Forelimb muscle (tissue), 1 donor: ENCODE measurements around the gene ACOX1. TPM values are rescaled to one million over a fixed set of nuclear protein-coding genes. Genes with fewer than 3 reads are reported as not detected.
A peak's percentile ranks its signal among the peaks of the same experiment; 100 is the strongest.

Source experiments
- DNase-seq: peaks from one replicate; pipeline ENCODE4 v3.0.0-alpha.2; 2013; ENCODE audit warnings: low read depth
- polyA plus RNA-seq: library from polyadenylated mRNA; unstranded; fragments of 120-200 nt; gene quantifications from one replicate; pipeline ENCODE4 v1.2.1, GENCODE V29; 2013; ENCODE audit not compliant: insufficient read length

Gene ACOX1
- polyA plus RNA-seq, 1 donor: 18.9 TPM

DNA sequence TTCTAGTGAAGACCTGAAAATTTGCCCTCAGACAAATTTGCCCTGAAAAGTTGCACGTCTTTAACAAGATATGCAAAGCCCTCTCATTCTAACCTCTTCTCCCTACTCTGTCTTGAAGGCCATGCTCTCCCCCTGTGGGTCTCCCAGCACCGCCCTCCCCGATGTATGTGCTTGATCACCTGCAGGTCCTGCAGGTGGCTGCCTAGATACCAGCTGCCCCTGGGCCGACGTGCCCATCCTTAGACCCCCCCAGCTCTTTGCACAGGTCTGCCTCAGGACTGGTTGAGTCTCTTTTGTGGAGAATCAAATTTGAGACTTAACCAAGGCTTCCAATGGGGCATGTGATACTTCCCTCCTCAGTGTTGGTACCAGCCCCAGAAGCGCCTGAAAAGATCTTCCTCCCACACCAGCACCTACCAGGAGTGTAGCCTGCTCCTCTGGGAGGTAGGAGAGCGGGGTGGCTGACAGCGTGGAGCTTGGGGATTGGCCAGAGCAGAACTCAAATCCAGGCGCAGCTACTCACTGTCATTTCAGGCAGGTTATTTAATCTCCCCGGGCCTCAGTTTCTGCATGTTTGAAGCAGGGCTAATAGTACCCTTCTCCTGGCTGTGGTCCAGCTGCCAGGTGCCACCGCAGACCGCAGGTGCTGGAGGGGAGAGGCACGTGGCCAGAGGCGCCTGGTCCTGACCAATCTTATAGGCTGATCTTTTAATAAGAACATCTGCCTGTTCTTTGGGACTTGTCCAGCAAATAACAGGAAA lies 69.7 kb downstream of the ACOX1 start:
- DNase-seq: no peak

DNA sequence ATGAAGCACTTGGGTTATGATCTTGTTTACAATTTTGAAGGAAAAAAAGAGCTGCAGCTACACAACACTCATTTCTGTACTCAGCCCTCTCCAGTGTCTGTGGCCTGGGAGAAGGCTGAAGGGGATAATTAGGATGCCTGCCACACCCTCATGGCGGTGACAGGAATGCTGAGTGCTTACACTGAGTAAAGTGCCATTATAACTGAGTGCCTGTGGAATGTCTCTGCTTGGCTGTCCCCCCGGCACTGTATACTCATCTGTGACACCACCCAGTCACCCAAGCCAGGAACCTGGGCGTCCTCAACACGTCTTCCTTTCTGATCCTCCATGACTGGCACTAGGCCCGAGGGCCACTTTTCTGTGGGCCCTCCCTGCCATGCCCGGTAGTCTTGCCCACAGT lies 70.8 kb downstream of the ACOX1 start:
- no peak for DNase-seq

DNA sequence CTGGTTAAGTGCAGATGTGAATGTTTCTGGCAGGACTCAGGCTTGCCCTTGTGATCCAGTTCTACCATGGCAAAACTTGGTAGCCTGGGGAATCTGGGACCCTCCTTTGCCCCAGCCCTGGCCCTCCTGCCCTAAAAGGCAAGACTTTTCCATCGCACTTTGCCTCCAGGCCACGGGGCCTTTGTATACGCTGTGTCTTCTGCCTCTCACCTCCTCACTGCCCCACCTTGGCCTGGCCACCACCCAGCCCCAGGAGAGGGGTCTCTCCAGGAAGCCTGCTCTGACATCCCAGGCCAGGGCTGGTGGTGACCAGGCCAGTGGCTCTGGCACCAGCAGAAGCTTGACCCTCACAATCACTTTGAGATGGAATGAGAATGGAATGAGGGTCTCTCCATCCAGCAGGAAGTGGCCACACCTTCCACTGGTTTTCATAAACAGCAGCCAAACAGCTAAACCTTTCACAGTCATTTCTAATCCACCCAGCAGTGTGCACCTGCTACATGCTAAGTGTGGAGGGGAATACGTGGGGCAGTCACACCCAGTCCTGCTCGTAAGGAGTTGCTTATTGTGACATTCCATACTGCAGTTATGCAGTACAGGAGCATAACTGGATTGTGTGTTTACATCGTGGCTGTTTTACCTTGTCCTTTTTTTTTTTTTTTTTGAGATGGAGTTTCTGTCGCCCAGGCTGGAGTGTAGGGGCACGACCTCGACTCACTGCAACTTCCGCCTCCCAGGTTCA lies 72.7 kb downstream of the ACOX1 start:
- no peak for DNase-seq

DNA sequence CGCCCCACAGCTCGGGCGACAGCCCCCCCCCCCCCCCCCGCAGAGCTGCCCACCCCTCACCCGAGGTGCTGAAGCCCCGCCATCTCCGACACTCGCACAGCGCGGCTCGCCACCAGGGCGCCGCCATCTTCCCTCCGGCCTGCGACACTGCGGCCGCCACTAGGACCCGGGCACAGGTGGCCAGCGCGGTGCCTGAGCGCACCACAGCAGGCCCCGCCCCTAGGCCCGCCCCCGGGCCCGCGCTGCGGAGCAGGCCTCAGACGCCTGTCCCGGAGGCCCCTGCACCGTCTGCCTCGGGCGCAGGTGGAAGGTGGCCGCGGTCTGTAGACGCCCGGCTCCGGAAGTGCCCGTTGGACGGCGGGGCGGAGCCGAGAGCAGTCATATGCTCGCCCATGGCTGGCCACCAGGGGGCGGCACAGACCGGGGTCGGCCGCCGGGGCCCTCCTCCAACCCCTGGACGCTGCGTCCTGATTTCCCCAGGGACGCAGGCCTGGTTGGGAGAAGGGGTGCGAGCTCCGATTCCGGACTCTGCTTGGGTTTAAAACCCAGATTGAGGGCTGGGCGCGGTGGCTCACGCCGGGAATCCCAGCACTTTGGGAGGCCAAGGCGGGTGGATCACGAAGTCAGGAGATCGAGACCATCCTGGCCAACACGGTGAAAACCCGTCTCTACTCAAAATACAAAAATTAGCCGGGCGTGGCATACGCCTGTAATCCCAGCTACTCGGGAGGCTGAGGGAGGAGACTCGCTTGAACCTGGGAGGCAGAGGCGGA lies 74.0 kb downstream of the ACOX1 start, which contains the start of gene MRPL38:
MRPL38 (minus strand) TSS at position 136 of the 773 bp plus-strand sequence; CDS start at position 127, 9 bp downstream.
- peak; percentile 48 for DNase-seq

DNA sequence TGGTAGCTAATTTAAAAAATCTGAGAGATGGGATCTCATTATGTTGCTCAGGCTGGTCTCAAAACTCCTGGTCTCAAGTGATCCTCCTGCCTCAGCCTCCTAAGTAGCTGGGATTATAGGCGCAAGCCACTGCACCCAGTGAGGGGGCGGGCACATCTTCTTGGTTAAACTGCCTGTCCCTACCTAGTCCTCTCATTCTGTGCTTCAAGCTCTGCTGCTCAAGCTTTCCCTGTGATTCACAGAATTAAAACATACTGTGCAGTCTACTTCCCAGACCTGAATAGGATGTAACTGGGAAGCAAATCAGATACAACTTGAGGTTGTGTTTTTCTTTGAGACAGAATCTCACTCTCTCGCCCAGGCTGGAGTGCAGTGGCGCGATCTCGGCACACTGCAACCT lies 76.6 kb downstream of the ACOX1 start:
- no peak for DNase-seq

DNA sequence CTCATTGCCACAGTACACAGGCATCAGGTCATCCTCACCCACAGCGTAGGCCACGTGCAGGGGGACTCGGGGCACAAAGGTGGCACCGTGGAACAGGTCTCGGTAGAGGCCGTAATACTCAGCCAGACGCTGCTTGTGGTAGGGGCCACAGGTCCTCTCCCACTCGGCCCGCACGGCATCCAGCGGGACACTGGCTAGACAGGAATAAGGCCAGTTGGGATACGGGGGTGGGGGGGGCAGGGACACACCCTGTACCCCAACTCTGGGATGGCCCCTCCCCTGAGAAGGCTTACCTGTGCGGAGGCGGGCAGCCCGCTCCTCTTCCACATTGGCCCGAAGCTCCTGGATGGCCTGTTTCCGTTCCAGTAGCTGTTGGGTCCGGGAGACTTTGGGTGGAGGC lies 77.2 kb downstream of the ACOX1 start:
- no peak for DNase-seq

DNA sequence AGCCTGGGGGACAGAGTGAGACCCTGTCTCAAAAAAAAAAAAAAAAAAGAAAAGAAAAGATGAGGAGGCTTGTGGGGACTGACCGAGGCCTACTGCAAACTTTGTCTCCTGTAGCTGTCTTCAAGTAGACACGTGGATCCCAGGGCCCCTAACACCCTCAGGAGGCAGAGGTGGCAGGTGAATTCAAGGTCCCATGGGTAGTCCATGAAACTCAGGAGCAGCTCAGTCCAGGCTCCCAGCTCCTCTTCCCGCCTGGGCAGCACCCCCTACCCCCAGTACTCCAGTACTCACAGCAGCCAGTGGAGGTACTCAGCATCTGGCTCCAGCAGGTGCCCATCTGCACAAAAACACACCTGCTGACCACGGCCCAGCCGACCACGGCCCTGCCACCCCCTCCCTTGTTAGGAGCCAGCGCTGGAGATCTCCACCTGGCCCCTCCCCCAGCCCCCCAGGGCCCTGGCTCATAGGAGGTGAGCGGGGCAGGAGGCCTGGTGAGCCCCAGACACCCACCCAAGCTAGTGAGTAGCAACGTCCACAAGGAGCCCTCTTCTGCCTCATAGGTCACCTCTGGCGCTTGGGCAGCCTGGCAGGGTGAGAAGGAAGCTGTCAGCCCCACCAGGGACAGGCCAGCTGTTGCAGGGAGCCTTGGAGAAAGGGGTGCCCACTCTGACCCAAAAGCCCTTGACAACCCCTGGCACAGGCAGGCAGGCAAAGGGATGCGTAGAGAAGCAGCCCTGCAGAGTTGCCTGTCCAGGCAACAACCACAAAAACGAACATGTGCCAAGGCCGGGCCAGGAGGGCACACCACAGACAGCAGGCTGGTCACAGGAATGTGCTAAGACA lies 78.1 kb downstream of the ACOX1 start:
- no peak for DNase-seq

DNA sequence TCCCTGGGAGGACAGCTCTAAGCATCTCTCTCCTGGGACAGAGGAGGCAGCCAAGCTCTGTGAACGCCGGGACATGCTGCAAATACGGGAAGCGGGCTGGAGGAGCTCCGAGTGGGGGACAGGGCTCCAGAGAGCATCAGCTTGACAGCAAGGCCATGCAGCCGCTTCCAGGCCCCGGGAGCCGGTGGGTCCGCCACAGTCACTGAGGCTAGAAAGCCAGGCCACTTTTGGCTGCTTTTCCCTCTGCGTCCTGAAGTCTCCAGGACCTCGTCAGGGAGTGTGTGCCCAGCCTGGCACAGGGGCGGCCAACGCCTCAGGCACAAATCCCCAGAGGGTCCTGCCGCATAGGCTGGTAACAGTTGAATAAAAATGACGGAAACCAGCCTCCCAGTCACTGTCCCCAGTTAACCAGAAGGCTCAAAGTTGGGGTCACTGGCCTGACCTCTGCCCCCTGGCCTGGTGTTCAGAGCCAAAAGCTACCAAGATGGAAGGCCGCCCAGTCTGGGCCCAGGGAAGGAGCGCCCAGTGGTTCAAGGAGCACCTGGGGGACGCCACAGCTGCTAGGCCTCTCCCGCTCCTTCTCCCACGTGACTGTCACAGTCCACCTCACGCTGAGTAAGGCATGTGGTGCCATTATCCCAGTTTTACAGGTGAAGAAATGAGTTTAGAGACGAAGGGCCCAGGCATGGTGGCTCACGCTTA lies 79.0 kb downstream of the ACOX1 start:
- no peak for DNase-seq

DNA sequence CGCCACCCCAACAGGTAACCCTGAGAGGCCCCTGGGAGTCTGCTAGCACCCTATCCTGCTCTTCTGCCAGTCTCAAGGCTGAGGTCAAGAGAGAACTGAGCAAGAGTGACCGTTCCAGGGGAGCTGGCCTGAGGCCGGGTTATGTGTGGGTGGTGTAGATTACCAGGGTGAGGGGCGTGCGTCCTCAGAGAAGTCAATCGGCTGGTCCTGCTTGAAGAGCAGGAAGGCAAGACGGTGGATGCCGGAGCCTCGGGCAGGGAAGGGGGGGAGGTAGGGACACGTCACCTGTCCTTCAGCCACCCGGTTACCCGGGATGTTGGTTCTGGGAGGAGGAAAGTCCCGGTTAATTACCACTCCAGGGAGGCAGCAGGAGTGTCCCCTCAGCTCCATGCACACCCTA lies 79.6 kb downstream of the ACOX1 start:
- no peak for DNase-seq

DNA sequence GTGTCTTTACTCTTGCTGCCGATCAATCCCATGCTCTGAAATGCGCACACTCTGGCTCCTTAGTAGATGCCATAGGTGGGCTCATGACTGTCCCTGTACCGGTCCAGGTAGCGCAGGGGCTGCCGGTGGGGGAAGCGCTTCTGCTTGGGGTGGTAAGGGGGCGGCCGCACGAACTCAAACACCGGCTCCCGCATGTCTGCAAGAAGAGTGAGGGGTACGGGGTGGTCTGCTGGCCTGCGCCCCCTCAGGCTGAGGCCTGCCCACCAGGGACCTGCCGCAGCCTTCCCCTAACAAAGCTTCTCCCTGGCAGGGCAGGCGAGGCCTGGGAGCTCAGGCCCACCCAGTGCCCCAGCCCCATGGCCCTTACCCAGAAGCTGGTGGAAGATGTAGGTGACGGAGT lies 80.2 kb downstream of the ACOX1 start:
- no peak for DNase-seq

DNA sequence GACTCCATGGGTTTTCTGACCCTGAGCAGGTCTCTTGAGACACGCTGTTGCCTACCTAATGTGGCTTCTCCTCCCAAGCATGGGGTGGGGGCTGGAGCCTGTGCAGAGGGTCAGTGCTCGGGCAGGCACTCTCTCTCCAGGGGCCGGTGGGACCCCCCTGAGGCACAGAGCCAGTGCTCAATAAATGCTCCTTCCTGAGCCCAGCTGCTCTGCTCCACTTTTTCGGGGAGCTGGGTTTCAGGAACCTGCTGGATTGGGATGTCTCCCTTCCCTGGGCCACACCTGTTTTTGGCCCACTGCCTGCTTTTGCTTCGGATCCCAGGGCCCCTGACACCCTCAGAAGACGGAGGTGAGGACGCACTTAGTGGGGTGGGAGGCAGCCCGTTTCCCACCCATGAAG lies 80.9 kb downstream of the ACOX1 start:
- DNase-seq: no peak

DNA sequence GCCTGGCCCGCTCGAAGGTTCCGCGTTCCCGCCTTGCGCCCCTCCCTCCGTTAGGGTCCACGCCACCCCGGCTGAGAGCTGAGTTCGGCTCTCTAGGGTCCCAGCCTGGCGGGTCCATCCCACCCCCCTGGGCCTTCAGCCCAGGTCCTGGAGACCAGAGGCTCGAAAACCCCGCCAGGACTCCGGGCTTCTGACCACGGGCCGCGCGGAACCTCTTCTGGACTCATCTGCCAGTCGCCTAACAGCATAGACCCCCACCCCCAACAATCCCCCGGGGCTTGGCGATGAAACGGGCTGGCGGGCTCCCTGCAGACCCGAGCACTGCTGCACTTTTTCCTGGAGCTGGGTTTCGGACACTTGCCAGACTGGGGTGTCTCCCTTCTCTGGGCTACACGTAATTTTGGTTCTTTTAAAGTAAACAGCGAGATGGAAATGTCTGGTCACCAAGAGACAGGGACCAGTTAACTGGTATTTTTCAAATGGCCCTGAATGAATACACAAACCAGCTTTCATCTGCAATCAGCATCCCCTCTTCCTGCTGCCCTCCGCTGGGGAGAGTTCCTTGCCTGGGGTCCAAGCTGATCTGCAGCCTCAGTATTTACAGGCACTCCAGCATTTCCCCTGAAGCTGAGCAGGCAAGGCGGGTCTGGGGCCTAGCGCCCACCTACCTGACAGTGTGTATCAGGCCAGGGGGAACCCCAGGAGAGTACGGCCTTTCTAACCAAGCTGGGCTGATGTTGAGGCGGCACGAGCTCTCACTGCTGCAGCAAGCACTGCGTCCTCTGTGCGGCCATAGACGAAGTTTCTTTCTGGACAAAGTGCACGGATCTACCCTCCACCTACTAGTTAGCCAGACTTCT lies 81.6 kb downstream of the ACOX1 start:
- no peak for DNase-seq

DNA sequence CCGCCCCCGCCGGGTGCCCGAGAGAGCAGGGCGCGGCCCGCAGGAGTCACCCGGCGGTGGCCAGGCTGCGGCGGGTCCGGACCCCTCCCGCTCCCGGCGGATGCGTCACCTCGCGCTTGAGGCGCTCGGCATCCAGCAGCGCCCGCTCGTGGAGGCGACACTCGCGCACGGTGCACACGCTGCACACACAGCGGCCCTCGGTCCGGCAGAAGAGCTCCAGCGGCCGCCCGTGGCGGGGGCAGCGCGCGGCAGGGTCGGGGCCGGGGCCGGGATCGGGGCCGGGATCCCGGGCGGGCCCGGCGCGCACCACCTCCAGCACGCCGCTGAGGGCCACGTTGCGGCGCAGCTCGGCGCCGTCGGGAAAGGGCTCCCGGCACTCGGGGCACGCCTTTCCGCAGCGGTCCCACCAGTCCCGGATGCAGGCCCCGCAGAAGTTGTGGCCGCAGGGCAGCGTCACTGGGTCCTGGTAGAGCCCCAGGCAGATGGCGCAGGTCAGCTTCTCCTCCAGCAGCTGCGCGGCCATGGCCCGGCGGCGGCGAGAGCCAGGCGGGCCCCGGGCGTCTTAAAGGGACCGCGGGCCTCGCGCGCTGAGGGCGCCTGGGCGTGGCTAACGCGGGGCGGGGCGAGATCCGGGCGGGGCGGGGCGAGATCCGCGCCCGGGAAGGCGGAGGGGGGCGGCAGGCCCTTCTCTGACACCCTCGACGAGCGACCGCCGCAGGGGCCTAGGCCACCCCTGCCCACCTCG lies 82.4 kb downstream of the ACOX1 start, which contains the start of gene TRIM65:
TRIM65 (minus strand) TSS at position 537 of the 745 bp plus-strand sequence; CDS start at position 523, 14 bp downstream.
- no peak for DNase-seq

DNA sequence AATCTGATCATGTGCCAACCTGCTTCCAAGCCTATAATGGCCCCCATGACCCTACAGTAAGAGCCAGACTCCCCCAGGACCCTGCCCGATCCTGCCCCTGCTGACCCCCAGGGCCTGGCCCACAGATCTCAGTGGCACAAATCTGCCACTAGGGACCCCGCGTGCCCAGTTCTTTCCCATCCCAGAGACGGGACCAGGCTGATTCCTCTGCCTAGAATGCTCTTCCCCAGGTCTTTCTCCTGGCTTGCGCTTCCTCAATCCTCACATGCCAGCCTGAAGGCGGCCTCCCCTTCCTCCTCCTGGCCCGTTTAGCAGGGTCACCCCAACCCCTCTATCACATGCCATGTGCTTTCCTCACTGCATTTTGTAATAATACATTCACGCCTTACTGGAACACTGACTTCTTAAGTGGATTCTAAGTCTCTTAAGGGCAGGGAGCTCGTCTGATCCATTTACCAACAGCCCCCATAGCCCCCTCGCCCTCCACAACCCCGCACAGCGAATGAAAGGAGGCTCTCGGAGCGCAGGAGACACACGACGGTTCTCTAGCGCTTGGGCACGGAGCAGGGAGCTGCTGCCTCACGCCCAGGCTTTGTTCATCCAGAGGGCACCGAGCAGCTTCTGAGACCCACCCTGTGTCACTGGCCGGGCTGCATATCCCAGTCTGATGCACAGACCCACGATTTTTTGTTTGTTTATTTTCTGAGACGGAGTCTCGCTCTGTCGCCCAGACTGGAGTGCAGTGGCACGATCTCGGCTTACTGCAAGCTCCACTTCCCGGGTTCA lies 83.4 kb downstream of the ACOX1 start:
- DNase-seq: no peak

DNA sequence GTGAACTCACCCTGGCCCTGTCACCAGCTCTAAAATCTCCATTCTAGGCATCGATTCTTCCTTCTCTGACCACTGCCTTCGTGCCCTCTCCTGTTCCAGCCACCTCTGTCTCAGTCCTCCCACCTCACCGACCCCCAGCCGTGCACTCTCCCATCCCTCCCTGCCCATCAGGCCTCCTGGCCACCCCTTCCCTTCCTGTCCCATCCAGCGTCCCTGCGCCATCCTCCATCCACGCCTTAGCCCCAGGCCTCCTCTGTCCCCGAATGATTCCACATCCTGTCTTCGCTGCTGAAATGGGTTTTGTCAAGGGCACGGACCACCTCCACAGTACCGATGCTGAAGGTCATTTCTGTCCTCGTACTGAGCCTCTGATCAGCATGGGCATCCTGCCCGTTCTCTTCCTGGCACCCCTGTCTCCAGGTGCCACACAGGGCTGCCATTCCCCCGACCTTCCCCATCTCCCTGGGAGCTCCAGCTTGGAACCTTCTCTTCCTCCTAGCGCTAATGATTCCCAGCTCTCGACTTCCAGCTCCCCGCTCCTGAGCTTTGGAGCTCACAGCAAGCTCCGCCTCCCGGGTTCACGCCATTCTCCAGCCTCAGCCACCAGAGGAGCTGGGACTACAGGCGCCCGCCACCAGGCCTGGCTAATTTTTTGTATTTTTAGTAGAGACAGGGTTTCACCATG lies 84.8 kb downstream of the ACOX1 start:
- DNase-seq: no peak

DNA sequence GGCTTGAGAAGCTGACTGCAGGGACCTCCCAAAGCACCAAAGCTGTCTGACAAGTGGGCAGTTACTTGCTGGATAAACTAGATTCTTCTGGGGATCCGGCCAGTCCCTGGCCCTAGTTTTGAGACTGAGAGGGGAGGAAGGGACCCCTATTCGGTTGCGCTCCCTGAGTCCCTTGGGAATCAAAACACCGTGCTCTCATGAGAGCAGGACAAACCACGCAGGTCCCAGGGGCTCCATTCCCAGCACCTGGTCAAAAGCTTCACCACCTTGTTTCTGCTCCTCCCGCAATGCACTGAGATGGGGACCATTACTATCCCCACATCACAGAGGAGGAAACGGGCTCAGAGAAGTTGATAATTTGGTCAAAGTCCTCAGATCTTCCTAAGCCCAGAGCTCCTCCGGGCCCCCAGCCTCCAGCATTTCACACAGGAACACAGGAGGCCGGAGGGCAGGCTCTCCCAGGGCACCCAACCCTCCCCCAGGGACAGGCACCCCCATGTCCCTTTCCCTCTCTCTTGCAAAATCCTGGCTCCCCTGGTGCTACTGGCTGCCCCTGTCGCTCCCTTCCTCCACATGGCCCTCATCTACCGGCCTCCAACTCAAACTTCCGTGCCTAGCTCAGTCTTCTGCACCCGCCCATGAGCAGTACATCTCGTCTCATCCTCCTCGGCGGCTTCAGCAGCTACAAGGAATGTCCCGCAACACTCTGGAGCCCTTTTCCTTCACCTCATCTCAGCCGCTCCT lies 85.5 kb downstream of the ACOX1 start:
- no peak for DNase-seq
